Liver (tissue), 9 donors: ENCODE results near the gene MANSC1. TPM values are rescaled to one million over a fixed set of nuclear protein-coding genes. Genes with fewer than 3 reads are reported as not detected.

Source experiments
- DNase-seq: peaks from one replicate; pipeline ENCODE4 v3.0.0-alpha.2; 2017; ENCODE audit warnings: low spot score
- H3K27ac ChIP-seq, 2 donors: one replicate each; pipeline ENCODE4 v1.7.0; 2013; ENCODE audit warnings: inconsistent platforms in 2 of 2, low read length in 2 of 2, control low read depth in 1 of 2, low read depth in 1 of 2, mild to moderate bottlenecking in 1 of 2
- H3K27me3 ChIP-seq, 4 donors: one replicate each; pipeline versions ENCODE4 v1.6.1 to v1.7.0; 2013; ENCODE audit warnings: low read length in 3 of 4, inconsistent platforms in 1 of 4, mild to moderate bottlenecking in 1 of 4, moderate library complexity in 1 of 4; ENCODE audit not compliant: control insufficient read depth in 4 of 4, insufficient read depth in 4 of 4
- H3K36me3 ChIP-seq, 4 donors: one replicate each; pipeline versions ENCODE4 v1.6.1 to v1.7.0; 2013; ENCODE audit warnings: low read length in 3 of 4, mild to moderate bottlenecking in 3 of 4, low read depth in 1 of 4, moderate library complexity in 1 of 4; ENCODE audit not compliant: control insufficient read depth in 4 of 4, insufficient read depth in 3 of 4
- H3K4me1 ChIP-seq, 4 donors: one replicate each; pipeline versions ENCODE4 v1.6.1 to v1.7.0; 2013; ENCODE audit warnings: low read length in 3 of 4, mild to moderate bottlenecking in 3 of 4, moderate library complexity in 1 of 4; ENCODE audit not compliant: control insufficient read depth in 4 of 4, insufficient read depth in 4 of 4
- H3K4me3 ChIP-seq, 3 donors: one replicate each; pipeline versions ENCODE4 v1.6.1 to v1.7.0; 2013; ENCODE audit warnings: low read length in 3 of 3, control low read depth in 1 of 3, low read depth in 1 of 3, mild to moderate bottlenecking in 1 of 3
- H3K9ac ChIP-seq, 2 donors: one replicate each; pipeline ENCODE4 v1.7.0; 2013; ENCODE audit warnings: low read length in 2 of 2, mild to moderate bottlenecking in 2 of 2, moderate library complexity in 2 of 2, control low read depth in 1 of 2, low read depth in 1 of 2
- H3K9me3 ChIP-seq, 4 donors: one replicate each; pipeline versions ENCODE4 v1.6.1 to v1.7.0; 2013; ENCODE audit warnings: low read length in 3 of 4; ENCODE audit not compliant: control insufficient read depth in 4 of 4
- CTCF ChIP-seq: fragments of 150-350 bp; IDR thresholded peaks from 2 replicates; pipeline ENCODE4 v1.5.1; 2017; ENCODE audit warnings: improper control_type of control experiment, low read depth, low read length; ENCODE audit not compliant: missing input control
- EGR1 ChIP-seq, 2 donors: IDR thresholded peaks; 2 replicates each; pipeline ENCODE4 v1.6.1; 2016 to 2018; ENCODE audit warnings: antibody characterized with exemption in 2 of 2, low read depth in 2 of 2
- FOXA1 ChIP-seq: IDR thresholded peaks from 2 replicates; pipeline ENCODE4 v1.6.1; 2016; ENCODE audit warnings: antibody characterized with exemption
- FOXA2 ChIP-seq: IDR thresholded peaks from 2 replicates; pipeline ENCODE4 v1.6.1; 2016; ENCODE audit warnings: antibody characterized with exemption
- GABPA ChIP-seq, 2 donors: IDR thresholded peaks in 1 of 2; conservative IDR thresholded peaks in 1 of 2; 2 replicates each; pipeline ENCODE4 v1.6.1; 2016; ENCODE audit warnings: antibody characterized with exemption in 2 of 2, mild to moderate bottlenecking in 1 of 2, moderate library complexity in 1 of 2
- HNF4A ChIP-seq, 2 donors: conservative IDR thresholded peaks; 2 replicates each; pipeline ENCODE4 v1.6.1; 2016; ENCODE audit warnings: antibody characterized with exemption in 2 of 2, mild to moderate bottlenecking in 2 of 2
- HNF4G ChIP-seq: IDR thresholded peaks from 2 replicates; pipeline ENCODE4 v1.6.1; 2016; ENCODE audit warnings: antibody characterized with exemption
- JUND ChIP-seq, 2 donors: IDR thresholded peaks; 2 replicates each; pipeline ENCODE4 v1.6.1; 2016; ENCODE audit warnings: antibody characterized with exemption in 2 of 2
- NR2F2 ChIP-seq: IDR thresholded peaks from 2 replicates; pipeline ENCODE4 v1.6.1; 2016; ENCODE audit warnings: antibody characterized with exemption
- RAD21 ChIP-seq, 2 donors: IDR thresholded peaks; 2 replicates each; pipeline ENCODE4 v1.6.1; 2016; ENCODE audit warnings: antibody characterized with exemption in 2 of 2, mild to moderate bottlenecking in 2 of 2
- RXRA ChIP-seq, 2 donors: IDR thresholded peaks; 2 replicates each; pipeline ENCODE4 v1.6.1; 2017 to 2018; ENCODE audit warnings: antibody characterized with exemption in 2 of 2, mild to moderate bottlenecking in 1 of 2
- SP1 ChIP-seq: IDR thresholded peaks from 2 replicates; pipeline ENCODE4 v1.6.1; 2018; ENCODE audit warnings: antibody characterized with exemption, mild to moderate bottlenecking
- TAF1 ChIP-seq: conservative IDR thresholded peaks from 2 replicates; pipeline ENCODE4 v1.6.1; 2016; ENCODE audit warnings: antibody characterized with exemption, mild to moderate bottlenecking
- YY1 ChIP-seq: IDR thresholded peaks from 2 replicates; pipeline ENCODE4 v1.6.1; 2016; ENCODE audit warnings: antibody characterized with exemption, mild to moderate bottlenecking
- ZBTB33 ChIP-seq: IDR thresholded peaks from 2 replicates; pipeline ENCODE4 v1.6.1; 2016; ENCODE audit warnings: antibody characterized with exemption
- WGBS: extraction: QIAGEN DNeasy Blood & Tissue Kit; methylation state at CpG from one replicate; pipeline ENCODE4 v1.1.7; 2013; 5-methylcytosine and 5-hydroxymethylcytosine counted together
- polyA plus RNA-seq, 2 donors: library from polyadenylated mRNA; stranded (reverse) in 1 of 2; unstranded in 1 of 2; fragments of 200-250 nt in 1 of 2; fragments of >200 nt in 1 of 2; fragmentation: Nextera tagmentation in 1 of 2; extraction: Ambion mirVana in 1 of 2; gene quantifications; one replicate each; pipeline versions ENCODE4 v1.2.1 to v1.2.3, GENCODE V29; 2013 to 2015
- total RNA-seq, 2 donors: library from RNA; depleted of rRNA; stranded (reverse); fragments of >200 nt; gene quantifications; one replicate each; pipeline ENCODE4 v1.2.3, GENCODE V29; 2014
- TF ChIP-seq, protein P1 (sequence below): IDR thresholded peaks from 2 replicates; pipeline ENCODE4 v1.6.1; 2016; ENCODE audit warnings: antibody characterized with exemption
- TF ChIP-seq, protein P2 (sequence below): IDR thresholded peaks from 2 replicates; pipeline ENCODE4 v1.6.1; 2016; ENCODE audit warnings: antibody characterized with exemption, mild to moderate bottlenecking
- TF ChIP-seq, protein P3 (sequence below): IDR thresholded peaks from 2 replicates; pipeline ENCODE4 v1.6.1; 2016; ENCODE audit warnings: antibody characterized with exemption
- donor health status: healthy.
- donor health status: healthy.
- donor health status: healthy.
- donor health status: healthy.
- donor health status: healthy.

MANSC1 gene
- total and polyA plus RNA-seq, 4 donors, result 2.1 to 7.8 (median 4.7) TPM

DNA sequence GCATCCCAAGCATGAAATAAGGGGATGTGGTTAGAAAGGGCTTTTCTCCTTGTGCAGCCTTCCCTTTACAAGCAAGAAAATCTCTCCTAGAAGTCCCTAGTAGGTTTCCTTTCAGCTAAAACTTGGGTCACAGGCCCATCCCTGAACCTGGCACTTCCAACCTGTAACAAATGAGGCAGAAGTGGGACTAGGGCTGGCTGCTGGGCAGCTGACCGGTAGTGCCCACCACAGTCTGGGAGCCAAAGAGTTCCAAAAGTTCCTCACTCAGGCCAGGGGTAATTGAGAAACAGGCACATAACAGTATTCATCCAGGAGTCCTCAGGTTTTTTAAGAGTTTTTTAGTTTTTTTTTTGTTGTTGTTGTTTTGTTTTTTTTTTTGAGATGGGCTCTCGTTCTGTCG, 23.8 kb downstream of the MANSC1 start:
- no peak overlapping the region for H3K4me3 ChIP-seq
- 95% methylated on average over 3 of the region's 3 CpGs for WGBS
- no peak for DNase-seq
- peaks cover 0 to 3% (median 1%) of the 10 kb centered on the region in 4 donors for H3K36me3 ChIP-seq
- H3K27ac ChIP-seq, result no peak overlapping the region
- no peak overlapping the region for H3K9ac ChIP-seq
- no peaks in the 10 kb centered on the region for H3K9me3 ChIP-seq
- no peaks in the 10 kb centered on the region for H3K27me3 ChIP-seq
- H3K4me1 ChIP-seq, result peaks cover 0 to 5% (median 2%) of the 10 kb centered on the region in 4 donors
- TF ChIP-seq FOXA2 (no peak), TAF1 (no peak), NR2F2 (no peak), RXRA (IDR thresholded peaks at IDR 0.05) (no peak), YY1 (no peak), JUND (IDR thresholded peaks at IDR 0.05) (no peak), ZBTB33 (no peak), FOXA1 (no peak), SP1 (no peak)
- TF ChIP-seq, protein P1, sequence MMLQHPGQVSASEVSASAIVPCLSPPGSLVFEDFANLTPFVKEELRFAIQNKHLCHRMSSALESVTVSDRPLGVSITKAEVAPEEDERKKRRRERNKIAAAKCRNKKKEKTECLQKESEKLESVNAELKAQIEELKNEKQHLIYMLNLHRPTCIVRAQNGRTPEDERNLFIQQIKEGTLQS, result no peak
- TF ChIP-seq, protein P2, sequence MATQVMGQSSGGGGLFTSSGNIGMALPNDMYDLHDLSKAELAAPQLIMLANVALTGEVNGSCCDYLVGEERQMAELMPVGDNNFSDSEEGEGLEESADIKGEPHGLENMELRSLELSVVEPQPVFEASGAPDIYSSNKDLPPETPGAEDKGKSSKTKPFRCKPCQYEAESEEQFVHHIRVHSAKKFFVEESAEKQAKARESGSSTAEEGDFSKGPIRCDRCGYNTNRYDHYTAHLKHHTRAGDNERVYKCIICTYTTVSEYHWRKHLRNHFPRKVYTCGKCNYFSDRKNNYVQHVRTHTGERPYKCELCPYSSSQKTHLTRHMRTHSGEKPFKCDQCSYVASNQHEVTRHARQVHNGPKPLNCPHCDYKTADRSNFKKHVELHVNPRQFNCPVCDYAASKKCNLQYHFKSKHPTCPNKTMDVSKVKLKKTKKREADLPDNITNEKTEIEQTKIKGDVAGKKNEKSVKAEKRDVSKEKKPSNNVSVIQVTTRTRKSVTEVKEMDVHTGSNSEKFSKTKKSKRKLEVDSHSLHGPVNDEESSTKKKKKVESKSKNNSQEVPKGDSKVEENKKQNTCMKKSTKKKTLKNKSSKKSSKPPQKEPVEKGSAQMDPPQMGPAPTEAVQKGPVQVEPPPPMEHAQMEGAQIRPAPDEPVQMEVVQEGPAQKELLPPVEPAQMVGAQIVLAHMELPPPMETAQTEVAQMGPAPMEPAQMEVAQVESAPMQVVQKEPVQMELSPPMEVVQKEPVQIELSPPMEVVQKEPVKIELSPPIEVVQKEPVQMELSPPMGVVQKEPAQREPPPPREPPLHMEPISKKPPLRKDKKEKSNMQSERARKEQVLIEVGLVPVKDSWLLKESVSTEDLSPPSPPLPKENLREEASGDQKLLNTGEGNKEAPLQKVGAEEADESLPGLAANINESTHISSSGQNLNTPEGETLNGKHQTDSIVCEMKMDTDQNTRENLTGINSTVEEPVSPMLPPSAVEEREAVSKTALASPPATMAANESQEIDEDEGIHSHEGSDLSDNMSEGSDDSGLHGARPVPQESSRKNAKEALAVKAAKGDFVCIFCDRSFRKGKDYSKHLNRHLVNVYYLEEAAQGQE, result no peak

GRCh38 chr12:12323591-12323990, 26.5 kb downstream of the MANSC1 start:
- no peak overlapping the region for H3K27ac ChIP-seq
- DNase-seq, result no peak
- TF ChIP-seq EGR1 (IDR thresholded peaks at IDR 0.05; ENCODE audit: low read depth in 2 of 2), result no peak
- TF ChIP-seq CTCF, result no peak
- TF ChIP-seq NR2F2, result no peak
- TF ChIP-seq, protein P2, result no peak
- TF ChIP-seq HNF4G, result no peak
- TF ChIP-seq RAD21 (IDR thresholded peaks at IDR 0.05), result no peak
- TF ChIP-seq FOXA2, result no peak
- TF ChIP-seq, protein P3, sequence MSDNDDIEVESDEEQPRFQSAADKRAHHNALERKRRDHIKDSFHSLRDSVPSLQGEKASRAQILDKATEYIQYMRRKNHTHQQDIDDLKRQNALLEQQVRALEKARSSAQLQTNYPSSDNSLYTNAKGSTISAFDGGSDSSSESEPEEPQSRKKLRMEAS, result no peak
- TF ChIP-seq TAF1, result no peak
- TF ChIP-seq FOXA1, result no peak
- no peak for TF ChIP-seq ZBTB33
- TF ChIP-seq HNF4A (conservative IDR thresholded peaks at IDR 0.05), result no peak
- no peak for TF ChIP-seq JUND (IDR thresholded peaks at IDR 0.05)
- TF ChIP-seq, protein P1, result no peak
- no peak for TF ChIP-seq YY1
- no peak for TF ChIP-seq RXRA (IDR thresholded peaks at IDR 0.05)
- TF ChIP-seq SP1, result no peak
- no peak for TF ChIP-seq GABPA (IDR thresholded peaks at IDR 0.05 in 1 of 2, conservative IDR thresholded peaks at IDR 0.05 in 1 of 2)
- H3K9me3 ChIP-seq, result no peaks in the 10 kb centered on the region
- H3K36me3 ChIP-seq, result no peaks in the 10 kb centered on the region
- 95% methylated on average over 9 of the region's 9 CpGs for WGBS
- H3K4me1 ChIP-seq, result peaks cover 0 to 29% (median 20%) of the 10 kb centered on the region in 4 donors
- no peak overlapping the region for H3K9ac ChIP-seq
- no peak overlapping the region for H3K4me3 ChIP-seq
- no peaks in the 10 kb centered on the region for H3K27me3 ChIP-seq
